ENCODE measurements around the gene CBL. TPM values are rescaled to one million over a fixed set of nuclear protein-coding genes. Genes with fewer than 3 reads are reported as not detected.

The CBL gene
- polyA plus RNA-seq, 3 donors: 7.6 to 24.0 (median 23.1) TPM

- Mint-ChIP-seq H3K4me3 (no peak overlapping the region), H3K4me1 (peaks cover 33% of the 10 kb centered on the region), H3K9me3 (no peaks in the 10 kb centered on the region), H3K36me3 (peaks cover 32 to 52% of the 10 kb centered on the region in 2 donors), H3K27ac (no peak overlapping the region), H3K27me3 (ENCODE audit: low read depth in 3 of 3) (no peaks in the 10 kb centered on the region)
- peaks cover 25 to 36% of the 10 kb centered on the region in 2 donors for H3K36me3 ChIP-seq (replicated peaks in 1 of 2; ENCODE audit: control insufficient read depth in 1 of 2, insufficient read depth in 2 of 2, low read length in 2 of 2)
- no peaks in the 10 kb centered on the region for H3K27me3 ChIP-seq (ENCODE audit: control insufficient read depth in 2 of 2, insufficient read depth in 2 of 2, low read length in 2 of 2)
- H3K4me1 ChIP-seq (ENCODE audit: control insufficient read depth in 1 of 2, insufficient read depth in 2 of 2, low read length in 2 of 2): peaks cover 26 to 36% of the 10 kb centered on the region in 2 donors
- no peaks in the 10 kb centered on the region for H3K9me3 ChIP-seq (replicated peaks in 1 of 2; ENCODE audit: control insufficient read depth in 1 of 2, insufficient read depth in 1 of 2, low read length in 2 of 2)
- H4K20me1 ChIP-seq (ENCODE audit: insufficient read depth, low read length): peaks cover 4% of the 10 kb centered on the region
- no peak overlapping the region for H3K27ac ChIP-seq (ENCODE audit: low read depth in 1 of 2, low read length in 2 of 2)
- no peak overlapping the region for H3K4me2 ChIP-seq (replicated peaks; ENCODE audit: extremely low read depth, low read length, poor library complexity, severe bottlenecking)
- 98% methylated on average over 21 of the region's 21 CpGs for WGBS (ENCODE audit: insufficient coverage)
- no peak overlapping the region for H3K4me3 ChIP-seq (replicated peaks in 1 of 3; ENCODE audit: low read depth in 2 of 3, low read length in 3 of 3)
- no peak for TF ChIP-seq CTCF (IDR thresholded peaks at IDR 0.05)
- H3K9ac ChIP-seq (ENCODE audit: insufficient read depth, low read length, poor library complexity, severe bottlenecking): no peak overlapping the region
- intact Hi-C loops (cut with micrococcal nuclease): no loop called here
- no peak for DNase-seq
- H3K79me2 ChIP-seq (ENCODE audit: insufficient read depth, low read length): peaks cover 8% of the 10 kb centered on the region
- no peak overlapping the region for H2AFZ ChIP-seq (ENCODE audit: insufficient read depth, low read depth, low read length, poor library complexity, severe bottlenecking)
These were observed 32.7 kb upstream of the CBL start for GRCh38 chr11:119173453-119173852.

GRCh38 chr11:119175493-119176077 is 30.6 kb upstream of the CBL start:
- H3K27me3 ChIP-seq (ENCODE audit: control insufficient read depth in 2 of 2, insufficient read depth in 2 of 2, low read length in 2 of 2): no peaks in the 10 kb centered on the region
- TF ChIP-seq CTCF (IDR thresholded peaks at IDR 0.05): no peak
- peaks cover 42 to 64% of the 10 kb centered on the region in 2 donors for H3K36me3 Mint-ChIP-seq
- peaks cover 27% of the 10 kb centered on the region for H3K4me1 Mint-ChIP-seq
- DNase-seq: no peak
- no peak overlapping the region for H3K4me3 Mint-ChIP-seq
- peaks cover 4% of the 10 kb centered on the region for H4K20me1 ChIP-seq (ENCODE audit: insufficient read depth, low read length)
- H3K27me3 Mint-ChIP-seq (ENCODE audit: low read depth in 3 of 3): no peaks in the 10 kb centered on the region
- peak overlapping the region in 2 of 7 donors; percentile 4 to 69 for H3K27ac Mint-ChIP-seq
- H3K4me2 ChIP-seq (replicated peaks; ENCODE audit: extremely low read depth, low read length, poor library complexity, severe bottlenecking): no peak overlapping the region
- no CpG with 5 or more reads among the region's 6 CpGs for WGBS (ENCODE audit: insufficient coverage)
- intact Hi-C loops (cut with micrococcal nuclease): no loop called here
- H3K9me3 Mint-ChIP-seq: no peaks in the 10 kb centered on the region
- H2AFZ ChIP-seq (ENCODE audit: insufficient read depth, low read depth, low read length, poor library complexity, severe bottlenecking): no peak overlapping the region
- no peak overlapping the region for H3K9ac ChIP-seq (ENCODE audit: insufficient read depth, low read length, poor library complexity, severe bottlenecking)
- peaks cover 34 to 46% of the 10 kb centered on the region in 2 donors for H3K36me3 ChIP-seq (replicated peaks in 1 of 2; ENCODE audit: control insufficient read depth in 1 of 2, insufficient read depth in 2 of 2, low read length in 2 of 2)
- H3K4me1 ChIP-seq (ENCODE audit: control insufficient read depth in 1 of 2, insufficient read depth in 2 of 2, low read length in 2 of 2): peaks cover 21 to 26% of the 10 kb centered on the region in 2 donors
- no peak overlapping the region for H3K4me3 ChIP-seq (replicated peaks in 1 of 3; ENCODE audit: low read depth in 2 of 3, low read length in 3 of 3)
- H3K9me3 ChIP-seq (replicated peaks in 1 of 2; ENCODE audit: control insufficient read depth in 1 of 2, insufficient read depth in 1 of 2, low read length in 2 of 2): no peaks in the 10 kb centered on the region
- no peak overlapping the region for H3K27ac ChIP-seq (ENCODE audit: low read depth in 1 of 2, low read length in 2 of 2)
- no peaks in the 10 kb centered on the region for H3K79me2 ChIP-seq (ENCODE audit: insufficient read depth, low read length)

Measured in CD14-positive monocyte (primary cell).